GM18951 (cell line): Measurements from ENCODE around the gene HERC5.
A peak's percentile ranks its signal among the peaks of the same experiment; 100 is the strongest.
"Not testable (repeated sequence)": the region's sequence is repeated elsewhere in the genome, so short reads cannot be mapped to it uniquely, and the experiment has no call there.

Experiments used
- POLR2A ChIP-seq: IDR thresholded peaks from 4 replicates; pipeline ENCODE4 v1.6.1; 2011; ENCODE audit warnings: mild to moderate bottlenecking; ENCODE audit not compliant: insufficient read length, insufficient read depth; ENCODE audit errors: extremely low read depth
- in situ Hi-C: fragments of 300-500 bp; cut with MboI; formaldehyde crosslinking; loops from one replicate; pipeline ENCODE4 v1.12.0; 2022; ENCODE audit warnings: low sequenced_read_pairs, mixed read lengths, inconsistent platforms; ENCODE audit not compliant: unreplicated experiment

The HERC5 gene

GRCh38 chr4:88456670-88457306, at the start of gene HERC5:
Gene HERC5, plus strand, starts transcription at chr4:88457119. Its CDS starts 151 bp downstream, at chr4:88457270.
- TF ChIP-seq POLR2A, result peak; percentile 78
- in situ Hi-C loops, result no loop called here

GRCh38 chr4:88409206-88409605, 47.7 kb upstream of the HERC5 start:
- TF ChIP-seq POLR2A, result no peak
- in situ Hi-C loops, result no loop called here

- in situ Hi-C loops, result no loop called here
- no peak for TF ChIP-seq POLR2A
Measured at GRCh38 chr4:88409789-88410188, 47.1 kb upstream of the HERC5 start.

- no peak for TF ChIP-seq POLR2A
- in situ Hi-C loops, result no loop called here
Measured at GRCh38 chr4:88411491-88412096, 45.3 kb upstream of the HERC5 start.

- TF ChIP-seq POLR2A, result no peak
- in situ Hi-C loops, result no loop called here
Measured at GRCh38 chr4:88413801-88414200, 43.1 kb upstream of the HERC5 start.

- TF ChIP-seq POLR2A, result no peak
- in situ Hi-C loops, result no loop called here
Measured at GRCh38 chr4:88414755-88415154, 42.2 kb upstream of the HERC5 start.

GRCh38 chr4:88415982-88416381, 40.9 kb upstream of the HERC5 start:
- no peak for TF ChIP-seq POLR2A
- in situ Hi-C loops, result no loop called here

- TF ChIP-seq POLR2A, result no peak
- in situ Hi-C loops, result no loop called here
Measured at GRCh38 chr4:88418411-88418810, 38.5 kb upstream of the HERC5 start.

- no peak for TF ChIP-seq POLR2A
- in situ Hi-C loops, result no loop called here
Measured at GRCh38 chr4:88419874-88420273, 37.0 kb upstream of the HERC5 start.

- in situ Hi-C loops, result no loop called here
- TF ChIP-seq POLR2A, result no peak
Measured at GRCh38 chr4:88420844-88421243, 36.1 kb upstream of the HERC5 start.

- no peak for TF ChIP-seq POLR2A
- in situ Hi-C loops, result no loop called here
Measured at GRCh38 chr4:88422403-88422802, 34.5 kb upstream of the HERC5 start.

- in situ Hi-C loops, result no loop called here
- TF ChIP-seq POLR2A, result no peak
Measured at GRCh38 chr4:88429401-88429800, 27.5 kb upstream of the HERC5 start.

- in situ Hi-C loops, result no loop called here
Measured at GRCh38 chr4:88435987-88436693, 20.8 kb upstream of the HERC5 start.

GRCh38 chr4:88437873-88438272, 19.0 kb upstream of the HERC5 start:
- in situ Hi-C loops, result not testable (repeated sequence)

More at GRCh38 chr4:88435987-88436693, 20.8 kb upstream of the HERC5 start:
- no peak for TF ChIP-seq POLR2A
